ENCODE results near the gene PEX11B.

PEX11B gene, protein sequence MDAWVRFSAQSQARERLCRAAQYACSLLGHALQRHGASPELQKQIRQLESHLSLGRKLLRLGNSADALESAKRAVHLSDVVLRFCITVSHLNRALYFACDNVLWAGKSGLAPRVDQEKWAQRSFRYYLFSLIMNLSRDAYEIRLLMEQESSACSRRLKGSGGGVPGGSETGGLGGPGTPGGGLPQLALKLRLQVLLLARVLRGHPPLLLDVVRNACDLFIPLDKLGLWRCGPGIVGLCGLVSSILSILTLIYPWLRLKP

GRCh38 chr1:145918144-145918991 is at the start of gene PEX11B:
Gene PEX11B, minus strand, starts transcription at chr1:145918717. Its CDS starts 29 bp downstream, at chr1:145918688.
- peak; percentile 95 for DNase-seq

GRCh38 chr1:145967288-145967687 is 48.8 kb upstream of the PEX11B start:
- no peak for DNase-seq

DNA sequence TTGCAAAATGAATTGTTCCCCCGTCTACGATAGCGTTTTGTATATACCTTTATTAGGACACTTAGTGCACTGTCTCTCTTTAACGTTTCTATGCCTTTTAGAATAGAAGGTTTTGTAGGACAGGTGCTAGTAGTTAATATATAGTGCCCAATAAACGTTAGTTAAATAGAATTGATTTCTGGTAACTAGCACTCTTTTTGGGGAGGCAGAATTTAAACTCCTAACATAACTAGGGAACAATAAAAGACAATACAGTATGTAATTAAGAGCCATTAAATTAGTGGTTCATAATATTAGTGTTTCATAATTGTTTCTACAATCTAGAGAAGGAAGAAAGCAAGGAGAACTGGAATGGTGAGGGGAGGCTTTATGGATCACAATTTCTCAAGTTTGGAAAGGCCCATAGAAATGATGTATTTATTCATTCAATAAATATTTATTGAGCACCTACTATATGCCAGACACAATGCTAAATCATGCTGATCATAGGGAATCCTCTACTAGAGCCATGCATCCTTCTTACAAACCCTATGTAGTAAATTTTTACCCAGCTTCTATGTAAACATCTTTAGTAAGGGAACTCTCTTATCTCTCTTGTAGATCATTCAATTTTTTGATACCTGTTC is 46.7 kb upstream of the PEX11B start:
- DNase-seq, result no peak

GRCh38 chr1:145964328-145965118 is 46.0 kb upstream of the PEX11B start, which contains the start of the genes ANKRD34A and POLR3GL:
Gene ANKRD34A, minus strand, starts transcription at chr1:145964575. Its CDS starts 2,816 bp downstream, at chr1:145961759.
Gene POLR3GL, plus strand, starts transcription at chr1:145964690. Its CDS starts 10,176 bp downstream, at chr1:145974866.
- DNase-seq, result peak; percentile 63

DNA sequence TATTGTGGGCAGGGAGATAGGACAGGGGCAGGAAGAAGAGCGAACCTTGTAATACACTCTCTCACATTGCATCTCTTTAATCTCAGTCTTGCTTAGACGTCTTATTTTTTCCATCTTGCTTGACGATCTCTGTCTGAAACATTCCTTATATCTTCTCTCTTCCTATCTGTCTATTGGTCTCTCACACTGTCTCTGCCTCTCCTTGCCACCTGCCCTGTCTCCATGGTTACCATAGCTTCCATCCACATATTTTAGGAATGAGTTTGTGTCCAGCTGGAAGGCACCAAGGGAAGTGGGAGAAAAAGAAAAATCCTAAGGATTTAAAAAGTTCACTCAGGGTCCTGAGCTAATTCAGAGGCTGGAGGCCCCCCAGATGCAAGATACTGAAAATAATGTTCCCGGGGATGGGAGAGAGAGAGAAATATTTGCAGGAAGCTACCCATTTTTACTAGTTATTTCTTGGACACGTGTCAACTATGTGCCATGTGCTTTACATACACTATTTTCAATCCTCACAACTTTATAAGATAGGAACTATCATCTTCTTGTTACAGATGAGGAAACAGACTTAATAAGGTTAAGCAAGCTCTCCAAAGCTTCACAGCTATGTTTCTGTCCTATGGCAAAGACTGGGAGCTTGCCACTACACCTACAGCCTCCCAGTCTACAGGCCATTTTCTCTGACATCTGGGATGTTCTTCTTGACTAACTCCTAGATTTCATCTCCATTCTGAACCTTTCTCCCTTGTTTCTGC is 44.9 kb upstream of the PEX11B start:
- DNase-seq, result no peak

DNA sequence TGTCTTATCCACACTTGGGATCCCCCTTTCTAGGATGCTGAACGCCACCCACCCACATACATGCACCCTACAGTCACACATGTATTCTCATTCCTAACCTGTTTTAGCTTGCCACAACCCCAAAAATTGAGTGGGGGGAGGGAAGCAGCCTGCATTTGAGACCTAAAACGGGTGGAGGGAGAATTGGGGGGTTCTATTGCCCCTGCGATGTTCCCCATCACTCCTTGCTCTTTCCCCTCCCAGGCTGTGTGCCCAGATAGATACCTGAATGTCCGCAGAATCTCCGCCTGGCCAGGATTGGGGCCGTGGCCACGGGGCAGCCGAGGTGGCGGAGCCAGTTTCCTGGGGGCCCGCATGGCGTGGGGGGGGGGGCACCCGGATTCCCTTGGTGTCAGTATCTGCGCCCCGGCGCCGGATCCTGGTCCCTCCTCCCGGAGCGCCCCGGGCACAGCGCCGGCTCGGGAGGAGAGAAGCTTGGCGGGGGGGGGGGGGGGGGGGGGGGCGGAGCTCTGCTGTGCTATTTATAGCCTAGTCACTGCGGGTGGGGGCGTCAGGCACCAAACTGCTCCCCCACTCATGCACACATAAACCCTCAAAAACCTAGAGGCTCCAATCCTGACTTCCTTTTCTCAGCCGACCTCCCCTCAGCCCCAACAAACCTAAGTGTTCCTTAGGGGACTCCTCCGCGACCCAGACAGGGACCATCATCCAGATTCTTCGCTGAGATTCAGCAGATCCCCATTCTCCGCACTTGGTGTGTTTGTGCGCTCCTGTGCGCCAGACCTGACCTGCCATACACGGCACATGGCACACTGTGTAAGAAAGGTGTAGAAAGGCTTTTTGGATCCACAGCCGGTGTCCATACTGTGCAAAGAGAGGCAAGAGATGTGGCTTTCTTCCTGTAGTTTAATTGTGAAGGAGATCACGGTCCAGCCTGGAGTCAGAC is 43.9 kb upstream of the PEX11B start:
- DNase-seq, result no peak

GRCh38 chr1:145961425-145962156 is 43.1 kb upstream of the PEX11B start:
- DNase-seq, result no peak

GRCh38 chr1:145961109-145961424 is 42.5 kb upstream of the PEX11B start:
- no peak for DNase-seq

GRCh38 chr1:145960468-145961108 is 42.1 kb upstream of the PEX11B start:
- no peak for DNase-seq

- no peak for DNase-seq
Observed at GRCh38 chr1:145959957-145960467, 41.5 kb upstream of the PEX11B start.

- no peak for DNase-seq
Observed at GRCh38 chr1:145959333-145959732, 40.8 kb upstream of the PEX11B start.

DNA sequence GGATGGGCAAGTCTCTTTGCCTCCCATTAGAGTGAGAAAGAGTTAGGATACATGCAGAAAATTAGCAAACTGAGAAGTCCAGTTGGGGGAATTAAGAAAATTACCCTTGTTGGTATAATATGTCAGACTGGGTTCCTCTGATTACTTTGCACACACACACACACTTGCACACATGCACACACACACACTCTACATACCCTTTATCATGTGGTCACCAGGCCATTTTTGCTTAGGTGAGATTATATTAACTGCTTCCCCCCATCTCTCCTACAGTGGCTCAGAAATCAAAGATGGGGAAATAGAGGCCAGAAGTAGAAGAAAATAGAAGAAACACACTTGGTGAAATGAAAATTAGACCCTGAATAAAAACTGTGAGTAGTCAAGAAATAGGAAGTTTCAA is 40.2 kb upstream of the PEX11B start:
- no peak for DNase-seq

- peak; percentile 87 for DNase-seq
Observed at GRCh38 chr1:145957443-145958319, 39.2 kb upstream of the PEX11B start, which contains the start of gene LIX1L. Gene LIX1L, minus strand, starts transcription at chr1:145958017. Its CDS starts 90 bp downstream, at chr1:145957927.

- no peak for DNase-seq
Observed at GRCh38 chr1:145956781-145957442, 38.4 kb upstream of the PEX11B start.

DNA sequence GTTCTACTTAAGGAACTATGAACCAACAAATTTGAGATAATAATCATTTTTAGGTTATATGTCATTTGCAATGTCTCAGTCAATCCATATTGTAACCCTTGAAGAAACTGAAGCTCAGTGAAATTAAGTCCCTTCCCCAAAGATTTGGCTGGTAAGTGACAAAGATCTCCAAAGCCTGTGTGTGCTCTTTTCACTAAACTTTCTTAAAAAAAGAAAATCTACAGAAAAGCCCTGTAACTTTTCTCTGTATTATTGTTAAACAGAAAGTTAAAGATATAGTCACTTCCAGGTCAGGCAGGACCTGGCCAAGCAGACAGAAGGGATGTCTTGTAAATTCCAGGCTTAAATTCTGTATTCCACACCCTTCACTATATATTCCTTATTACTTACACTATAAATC is 37.8 kb upstream of the PEX11B start:
- DNase-seq, result no peak

DNA sequence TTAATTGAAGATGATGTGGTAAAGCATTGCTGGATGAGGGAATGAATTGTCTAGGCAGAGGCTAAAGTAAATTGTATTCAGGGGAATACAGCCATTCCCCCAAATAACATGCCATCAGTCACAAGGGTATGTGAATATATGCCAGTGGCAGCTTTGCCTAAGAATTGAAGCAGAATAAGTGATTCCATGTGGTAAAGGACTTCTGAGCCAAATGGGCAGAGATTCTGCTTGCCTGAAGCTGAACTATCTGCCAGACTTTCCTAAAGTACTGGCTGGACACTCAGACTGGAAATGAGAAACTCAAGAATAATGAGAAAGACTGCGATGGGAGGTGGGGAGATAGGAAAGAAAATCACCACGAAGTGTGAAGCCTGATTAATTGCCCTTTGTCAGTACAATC is 36.9 kb upstream of the PEX11B start:
- no peak for DNase-seq

DNA sequence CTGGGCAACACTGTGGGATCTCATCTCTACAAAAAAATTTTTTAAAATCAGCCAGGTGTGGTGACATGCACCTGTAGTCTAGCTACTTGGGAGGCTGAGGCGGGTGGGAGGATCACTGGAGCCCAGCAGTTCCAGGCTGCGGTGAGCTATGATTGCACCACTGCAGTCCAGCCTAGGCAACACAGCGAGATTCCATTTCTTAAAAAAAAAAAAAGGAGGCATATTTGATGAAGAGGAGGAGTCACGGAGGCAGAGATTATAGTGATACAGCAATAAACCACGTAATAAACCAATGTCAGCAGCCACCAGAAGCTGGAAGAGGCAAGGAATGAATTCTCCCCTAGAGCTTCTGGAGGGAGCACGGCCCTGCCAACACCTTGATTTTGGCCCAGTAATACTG is 35.3 kb upstream of the PEX11B start:
- no peak for DNase-seq

DNA sequence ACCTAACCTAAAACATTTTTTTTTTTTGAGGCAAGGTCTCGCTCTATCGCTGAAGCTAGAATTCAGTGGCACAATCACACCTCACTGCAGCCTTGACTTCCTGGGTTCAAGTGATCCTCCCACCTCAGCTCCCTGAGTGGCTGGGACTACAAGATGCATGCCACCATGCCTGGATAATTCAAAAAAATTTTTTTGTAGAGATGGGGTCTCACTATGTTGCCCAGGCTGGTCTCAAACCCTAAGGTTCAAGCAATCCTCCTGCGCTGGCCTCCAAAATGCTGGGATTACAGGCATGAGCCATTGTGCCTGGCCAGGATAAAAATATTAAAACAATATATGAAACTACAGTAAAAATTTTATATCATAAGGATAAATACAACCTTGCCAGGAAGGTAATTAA is 34.4 kb upstream of the PEX11B start:
- DNase-seq, result no peak
